MCF 10A (cell line): Measurements from ENCODE around the gene PRSS16. TPM values are rescaled to one million over a fixed set of nuclear protein-coding genes. Genes with fewer than 3 reads are reported as not detected.

ENCODE experiments used
- BruUV-seq: library from RNA; stranded (reverse); fragments of 400-500 nt; replicated peaks from 2 replicates; lab custom pipeline; 2021; lab: Mats Ljungman, UMichigan
- CTCF ChIA-PET: fragments of 300-600 bp; sonication (Branson Sonifier 250); formaldehyde crosslinking; extraction: SDS; loops from one replicate; lab custom pipeline; 2021; ENCODE audit warnings: antibody characterized with exemption, inconsistent platforms; lab: Yijun Ruan, JAX
- POLR2A ChIA-PET: fragments of 300-600, 350-650 bp; sonication (Branson Sonifier 250); formaldehyde crosslinking; extraction: SDS; loops from one replicate; lab custom pipeline; 2020; ENCODE audit warnings: antibody characterized with exemption, inconsistent platforms; lab: Yijun Ruan, JAX
- DNase-seq: peaks from one replicate; pipeline ENCODE4 v3.0.0-alpha.2; 2018; ENCODE audit not compliant: unreplicated experiment
- H3K27ac Mint-ChIP-seq: one replicate; pipeline ENCODE4 v1.8.0; 2022; ENCODE audit warnings: mild to moderate bottlenecking, low read depth, mixed read lengths; ENCODE audit not compliant: unreplicated experiment
- H3K27me3 Mint-ChIP-seq: one replicate; pipeline ENCODE4 v1.8.0; 2022; ENCODE audit warnings: mixed read lengths; ENCODE audit not compliant: insufficient read depth, unreplicated experiment
- H3K36me3 Mint-ChIP-seq: one replicate; pipeline ENCODE4 v1.8.0; 2022; ENCODE audit warnings: mild to moderate bottlenecking, moderate library complexity, mixed read lengths; ENCODE audit not compliant: insufficient read depth, unreplicated experiment
- H3K4me1 Mint-ChIP-seq: one replicate; pipeline ENCODE4 v1.8.0; 2022; ENCODE audit warnings: mixed read lengths; ENCODE audit not compliant: insufficient read depth, unreplicated experiment
- H3K4me3 Mint-ChIP-seq: one replicate; pipeline ENCODE4 v1.8.0; 2022; ENCODE audit warnings: mild to moderate bottlenecking, moderate library complexity, mixed read lengths; ENCODE audit not compliant: unreplicated experiment
- H3K9me3 Mint-ChIP-seq: one replicate; pipeline ENCODE4 v1.8.0; 2022; ENCODE audit warnings: mixed read lengths; ENCODE audit not compliant: unreplicated experiment
- CTCF ChIP-seq: fragments of 200-600 bp; IDR thresholded peaks from one replicate; pipeline ENCODE4 v1.8.0; 2022; ENCODE audit warnings: antibody characterized with exemption, mild to moderate bottlenecking; ENCODE audit not compliant: unreplicated experiment
- intact Hi-C: fragments of 100-400 bp; cut with micrococcal nuclease; formaldehyde crosslinking; loops from 2 replicates; pipeline ENCODE4 v1.14.1; 2022
- total RNA-seq: library from RNA; stranded (reverse); gene quantifications from 2 replicates; pipeline ENCODE4 v1.2.3, GENCODE V29; 2022

Gene PRSS16
- total RNA-seq, 1 experiment from 2014 or later: 22.8 TPM

- DNase-seq: no peak
- H3K4me3 Mint-ChIP-seq: no peak overlapping the region
- no peak overlapping the region for H3K27ac Mint-ChIP-seq
- ChIA-PET CTCF (interaction anchor here (1.0 kb wide), 1 partner anchor 363 kb away, joined by 3 read pairs; no protein-coding TSS in a partner anchor), POLR2A (interaction anchor here (0.5 kb wide), 1 partner anchor 17 kb away, joined by 3 read pairs; no protein-coding TSS in a partner anchor)
- H3K27me3 Mint-ChIP-seq: no peaks in the 10 kb centered on the region
- H3K4me1 Mint-ChIP-seq: no peaks in the 10 kb centered on the region
- no peaks in the 10 kb centered on the region for H3K9me3 Mint-ChIP-seq
- peaks cover 4% of the 10 kb centered on the region for H3K36me3 Mint-ChIP-seq
- TF ChIP-seq CTCF: no peak
- intact Hi-C loops: no loop called here
- BruUV-seq: no TSS peak
Observed at GRCh38 chr6:27254566-27254965, 7.1 kb downstream of the PRSS16 start.

GRCh38 chr6:27255866-27256265 is 8.4 kb downstream of the PRSS16 start:
- TF ChIP-seq CTCF: no peak
- CTCF ChIA-PET: no interaction called here
- Mint-ChIP-seq H3K4me1 (no peaks in the 10 kb centered on the region), H3K36me3 (peaks cover 4% of the 10 kb centered on the region), H3K27ac (no peak overlapping the region), H3K4me3 (no peak overlapping the region), H3K9me3 (no peaks in the 10 kb centered on the region), H3K27me3 (no peaks in the 10 kb centered on the region)
- POLR2A ChIA-PET: interaction anchor here (0.7 kb wide), 1 partner anchor 1032 kb away, joined by 3 read pairs; no protein-coding TSS in a partner anchor
- intact Hi-C loops: no loop called here
- no peak for DNase-seq
- BruUV-seq: no TSS peak

DNA sequence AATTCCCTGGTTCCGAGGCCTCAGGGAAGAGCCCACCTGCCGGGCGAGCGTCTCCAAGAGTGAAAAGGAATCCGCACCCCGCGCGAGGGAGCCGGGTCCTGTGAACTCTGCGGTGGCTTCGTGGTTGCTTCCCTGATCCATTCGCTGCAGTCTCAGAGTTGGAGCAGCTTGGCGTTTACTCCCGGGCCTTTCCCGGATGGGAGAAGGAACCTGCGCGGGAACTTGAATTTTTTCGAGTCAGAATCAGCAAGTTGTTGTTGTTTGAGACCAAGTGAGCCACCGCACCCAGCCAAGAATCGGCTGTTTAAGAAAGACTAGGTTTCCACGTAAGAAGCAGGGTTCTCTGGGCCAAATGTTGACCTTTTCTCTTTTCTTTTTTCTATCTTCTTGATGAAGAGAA is 12.9 kb downstream of the PRSS16 start:
- no peak overlapping the region for H3K4me3 Mint-ChIP-seq
- intact Hi-C loops: no loop called here
- POLR2A ChIA-PET: no interaction called here
- H3K9me3 Mint-ChIP-seq: no peaks in the 10 kb centered on the region
- H3K36me3 Mint-ChIP-seq: peaks cover 2% of the 10 kb centered on the region
- no TSS peak for BruUV-seq
- no peaks in the 10 kb centered on the region for H3K27me3 Mint-ChIP-seq
- H3K4me1 Mint-ChIP-seq: no peaks in the 10 kb centered on the region
- TF ChIP-seq CTCF: no peak
- DNase-seq: no peak
- CTCF ChIA-PET: interaction anchor here (1.6 kb wide), 1 partner anchor 9 kb away, joined by 4 read pairs; no protein-coding TSS in a partner anchor
- no peak overlapping the region for H3K27ac Mint-ChIP-seq

DNA sequence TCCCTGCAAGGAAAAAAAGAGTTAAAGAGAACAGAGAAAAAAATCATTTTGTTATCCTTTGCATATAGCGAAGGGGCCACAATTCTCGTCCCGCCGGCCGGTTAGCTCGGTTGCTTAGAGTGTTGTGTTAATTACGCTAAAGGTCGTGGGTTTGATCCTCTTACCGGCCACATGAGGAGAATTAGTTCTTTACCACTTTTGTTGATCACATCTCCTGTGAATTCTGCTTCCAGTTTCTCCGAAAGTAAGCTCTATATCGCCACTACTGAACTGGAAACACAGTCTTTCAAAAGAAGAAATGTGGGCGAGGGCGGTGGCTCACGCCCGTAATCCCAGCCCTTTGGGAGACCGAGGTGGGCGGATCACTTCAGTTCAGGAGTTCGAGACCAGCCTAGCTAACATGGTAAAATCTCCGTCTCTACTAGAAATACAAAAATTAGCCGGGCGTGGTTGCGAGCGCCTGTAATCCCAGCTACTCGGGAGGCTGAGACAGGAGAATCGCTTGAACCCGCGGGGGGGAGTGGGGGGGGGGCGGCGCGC is 13.4 kb downstream of the PRSS16 start:
- POLR2A ChIA-PET: interaction anchor here (0.5 to 1.0 kb wide), 3 partner anchors 9 to 39 kb away, joined by 3 to 4 read pairs (median 3); no protein-coding TSS in a partner anchor

More for the DNA sequence above, 13.4 kb downstream of the PRSS16 start:
- BruUV-seq: no TSS peak
- Mint-ChIP-seq H3K4me1 (no peaks in the 10 kb centered on the region), H3K9me3 (no peaks in the 10 kb centered on the region), H3K27me3 (no peaks in the 10 kb centered on the region), H3K27ac (no peak overlapping the region), H3K36me3 (no peaks in the 10 kb centered on the region), H3K4me3 (no peak overlapping the region)
- intact Hi-C loops: no loop called here
- DNase-seq: no peak
- no peak for TF ChIP-seq CTCF
- CTCF ChIA-PET: interaction anchor here (0.9 to 1.6 kb wide), 2 partner anchors 9 to 23 kb away, joined by 3 to 4 read pairs; no protein-coding TSS in a partner anchor
